ENCODE results near the gene CAB39. TPM values are rescaled to one million over a fixed set of nuclear protein-coding genes. Genes with fewer than 3 reads are reported as not detected.

CAB39 gene
- total RNA-seq, 1 donor from 2014 or later = 59.0 TPM

DNA sequence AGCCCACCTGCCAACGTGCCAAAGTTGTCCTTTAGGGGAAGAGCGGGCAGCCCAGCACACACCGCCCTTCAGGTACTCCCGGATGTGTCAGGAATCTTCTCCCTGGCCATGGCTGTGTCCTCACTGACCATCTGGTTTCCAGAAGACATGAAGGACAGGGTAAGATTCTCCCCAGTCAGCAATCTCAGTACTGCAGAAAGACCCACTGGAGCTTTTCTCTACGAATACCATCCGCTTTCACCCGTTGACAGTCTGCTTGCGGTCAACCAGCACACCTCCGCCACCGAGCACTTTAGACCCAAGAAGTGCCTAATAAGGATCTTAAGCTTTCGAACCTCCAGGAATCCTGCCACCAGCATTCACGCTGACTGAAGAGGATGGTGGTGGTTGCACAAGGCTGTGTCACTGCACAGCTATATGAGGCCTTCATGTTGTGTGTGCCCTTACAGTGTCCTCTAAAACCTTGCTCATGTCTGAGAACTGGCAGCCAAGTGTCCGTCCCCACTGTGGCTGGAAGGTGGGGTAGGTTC, 109.4 kb downstream of the CAB39 start:
- no peak for DNase-seq (ENCODE audit: low spot score)
- peaks cover 13% of the 10 kb centered on the region for H3K4me1 Mint-ChIP-seq
- Histone ChIP-seq H3K9ac (no peak overlapping the region), H3K4me3 (no peak overlapping the region), H3K36me3 (no peaks in the 10 kb centered on the region), H3K4me1 (no peaks in the 10 kb centered on the region), H3F3A (ENCODE audit: low read depth) (no peaks in the 10 kb centered on the region), H3K79me2 (ENCODE audit: low read depth) (no peaks in the 10 kb centered on the region), H2AFZ (replicated peaks) (no peak overlapping the region), H3K4me2 (no peak overlapping the region), H3K9me3 (ENCODE audit: low read depth) (no peaks in the 10 kb centered on the region), H4K20me1 (ENCODE audit: low read depth) (no peaks in the 10 kb centered on the region), H3K27me3 (no peaks in the 10 kb centered on the region), H3K27ac (no peak overlapping the region)
- no peaks in the 10 kb centered on the region for H3K9me3 Mint-ChIP-seq
- H3K36me3 Mint-ChIP-seq = peaks cover 4% of the 10 kb centered on the region
- no peak for TF ChIP-seq EZH2 (IDR thresholded peaks at IDR 0.05)
- TF ChIP-seq, protein P1, sequence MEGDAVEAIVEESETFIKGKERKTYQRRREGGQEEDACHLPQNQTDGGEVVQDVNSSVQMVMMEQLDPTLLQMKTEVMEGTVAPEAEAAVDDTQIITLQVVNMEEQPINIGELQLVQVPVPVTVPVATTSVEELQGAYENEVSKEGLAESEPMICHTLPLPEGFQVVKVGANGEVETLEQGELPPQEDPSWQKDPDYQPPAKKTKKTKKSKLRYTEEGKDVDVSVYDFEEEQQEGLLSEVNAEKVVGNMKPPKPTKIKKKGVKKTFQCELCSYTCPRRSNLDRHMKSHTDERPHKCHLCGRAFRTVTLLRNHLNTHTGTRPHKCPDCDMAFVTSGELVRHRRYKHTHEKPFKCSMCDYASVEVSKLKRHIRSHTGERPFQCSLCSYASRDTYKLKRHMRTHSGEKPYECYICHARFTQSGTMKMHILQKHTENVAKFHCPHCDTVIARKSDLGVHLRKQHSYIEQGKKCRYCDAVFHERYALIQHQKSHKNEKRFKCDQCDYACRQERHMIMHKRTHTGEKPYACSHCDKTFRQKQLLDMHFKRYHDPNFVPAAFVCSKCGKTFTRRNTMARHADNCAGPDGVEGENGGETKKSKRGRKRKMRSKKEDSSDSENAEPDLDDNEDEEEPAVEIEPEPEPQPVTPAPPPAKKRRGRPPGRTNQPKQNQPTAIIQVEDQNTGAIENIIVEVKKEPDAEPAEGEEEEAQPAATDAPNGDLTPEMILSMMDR (IDR thresholded peaks at IDR 0.05) = no peak
- TF ChIP-seq EZH2phosphoT487 (IDR thresholded peaks at IDR 0.05) = no peak
- no peak overlapping the region for H3K27ac Mint-ChIP-seq
- H3K4me3 Mint-ChIP-seq = no peak overlapping the region
- H3K27me3 Mint-ChIP-seq (ENCODE audit: insufficient read depth, low read depth) = peaks cover 10% of the 10 kb centered on the region

DNA sequence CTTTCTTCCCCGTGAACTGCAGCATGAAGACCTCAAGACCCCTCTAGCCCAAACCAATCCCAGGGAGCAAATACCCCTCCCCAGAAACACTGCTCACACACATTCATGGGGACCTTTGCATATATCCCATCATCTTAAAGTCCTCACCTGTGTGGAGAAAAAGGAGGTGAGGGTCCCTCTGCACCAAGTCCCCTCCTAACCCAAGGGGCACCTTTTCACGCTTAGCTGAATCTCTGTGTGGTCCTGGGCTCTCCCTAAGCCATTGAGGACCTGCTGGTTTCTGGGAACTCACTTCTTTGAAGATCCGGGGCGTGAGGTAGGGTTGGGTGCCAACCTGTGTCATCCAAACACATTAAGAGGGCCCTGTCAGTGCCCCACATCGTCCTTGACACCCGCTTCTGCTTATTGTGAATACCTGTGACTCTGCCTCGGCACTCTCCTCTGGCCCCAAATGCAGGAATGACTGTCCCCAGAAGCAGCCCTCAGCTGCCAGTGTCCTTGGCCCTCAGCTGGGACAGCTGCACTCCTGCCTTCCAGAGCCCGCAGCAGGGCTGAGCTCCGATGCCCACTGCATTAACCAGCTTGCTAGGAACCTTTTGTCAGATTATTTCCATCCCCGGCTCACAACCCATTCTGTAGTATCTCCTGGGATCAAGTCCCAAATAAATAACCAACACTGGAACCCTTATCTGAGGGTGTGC, 110.8 kb downstream of the CAB39 start:
- Histone ChIP-seq H3K9me3 (ENCODE audit: low read depth) (no peaks in the 10 kb centered on the region), H3K4me2 (no peak overlapping the region), H3K79me2 (ENCODE audit: low read depth) (no peaks in the 10 kb centered on the region), H4K20me1 (ENCODE audit: low read depth) (no peaks in the 10 kb centered on the region), H3K4me3 (no peak overlapping the region), H3F3A (ENCODE audit: low read depth) (no peaks in the 10 kb centered on the region), H3K36me3 (no peaks in the 10 kb centered on the region), H3K4me1 (no peaks in the 10 kb centered on the region), H3K9ac (no peak overlapping the region), H3K27ac (no peak overlapping the region), H3K27me3 (no peaks in the 10 kb centered on the region), H2AFZ (replicated peaks) (no peak overlapping the region)
- no peak overlapping the region for H3K27ac Mint-ChIP-seq
- H3K27me3 Mint-ChIP-seq (ENCODE audit: insufficient read depth, low read depth) = peaks cover 10% of the 10 kb centered on the region
- H3K9me3 Mint-ChIP-seq = no peaks in the 10 kb centered on the region
- TF ChIP-seq, protein P1 (IDR thresholded peaks at IDR 0.05) = no peak
- TF ChIP-seq EZH2phosphoT487 (IDR thresholded peaks at IDR 0.05) (no peak), EZH2 (IDR thresholded peaks at IDR 0.05) (no peak)
- H3K4me1 Mint-ChIP-seq = peaks cover 13% of the 10 kb centered on the region
- no peak for DNase-seq (ENCODE audit: low spot score)
- no peak overlapping the region for H3K4me3 Mint-ChIP-seq
- peaks cover 4% of the 10 kb centered on the region for H3K36me3 Mint-ChIP-seq

DNA sequence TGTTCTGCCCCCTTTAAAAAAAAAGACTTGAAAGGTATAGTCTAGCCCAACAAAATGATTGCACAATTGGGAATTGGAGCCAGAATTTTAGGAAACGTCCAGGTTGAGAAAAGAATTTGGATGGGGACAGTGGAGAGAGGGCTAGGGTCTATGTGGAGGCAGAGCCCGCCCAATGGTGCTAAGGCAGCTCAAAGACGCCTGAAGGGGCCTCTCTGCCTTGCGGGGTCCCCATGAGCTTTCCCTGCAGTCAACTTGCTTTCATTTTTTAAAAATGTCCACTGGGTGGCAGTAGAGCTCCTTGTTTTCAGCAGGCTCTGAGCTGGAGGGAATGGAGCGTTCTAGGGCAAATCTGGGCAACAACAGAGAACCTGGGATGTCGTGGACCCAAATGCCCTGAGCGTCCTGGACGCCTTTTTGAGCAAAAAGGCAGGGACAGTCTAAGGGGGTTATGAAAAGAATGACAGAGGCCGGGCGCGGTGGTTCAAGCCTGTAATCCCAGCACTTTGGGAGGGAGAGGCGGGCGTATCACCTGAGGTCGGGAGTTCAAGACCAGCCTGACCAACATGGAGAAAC, 111.8 kb downstream of the CAB39 start:
- DNase-seq (ENCODE audit: low spot score) = peak; percentile 87
- Histone ChIP-seq H3K4me3 (no peak overlapping the region), H3K9ac (no peak overlapping the region), H4K20me1 (ENCODE audit: low read depth) (no peaks in the 10 kb centered on the region), H3K9me3 (ENCODE audit: low read depth) (no peaks in the 10 kb centered on the region), H3K4me1 (no peaks in the 10 kb centered on the region), H3K79me2 (ENCODE audit: low read depth) (no peaks in the 10 kb centered on the region), H2AFZ (replicated peaks) (peak overlapping the region; percentile 60), H3F3A (ENCODE audit: low read depth) (no peaks in the 10 kb centered on the region), H3K27ac (no peak overlapping the region), H3K4me2 (no peak overlapping the region), H3K27me3 (no peaks in the 10 kb centered on the region), H3K36me3 (no peaks in the 10 kb centered on the region)
- peaks cover 13% of the 10 kb centered on the region for H3K4me1 Mint-ChIP-seq
- H3K9me3 Mint-ChIP-seq = no peaks in the 10 kb centered on the region
- no peak overlapping the region for H3K27ac Mint-ChIP-seq
- no peak for TF ChIP-seq EZH2 (IDR thresholded peaks at IDR 0.05)
- TF ChIP-seq EZH2phosphoT487 (IDR thresholded peaks at IDR 0.05) = no peak
- TF ChIP-seq, protein P1 (IDR thresholded peaks at IDR 0.05) = peak; percentile 84
- peak overlapping the region; percentile 43 for H3K4me3 Mint-ChIP-seq
- H3K36me3 Mint-ChIP-seq = no peaks in the 10 kb centered on the region
- peaks cover 9% of the 10 kb centered on the region for H3K27me3 Mint-ChIP-seq (ENCODE audit: insufficient read depth, low read depth)

Data from neural progenitor cell (in vitro differentiated cells).